Measurements from ENCODE around the gene SLC44A1.
"Not testable (repeated sequence)": the region's sequence is repeated elsewhere in the genome, so short reads cannot be mapped to it uniquely, and the experiment has no call there.

The SLC44A1 gene

GRCh38 chr9:105251133-105251532, 6.7 kb downstream of the SLC44A1 start:
- Mint-ChIP-seq H3K27ac (no peak overlapping the region), H3K4me1 (no peaks in the 10 kb centered on the region), H3K9me3 (no peaks in the 10 kb centered on the region), H3K4me3 (no peak overlapping the region), H3K27me3 (no peaks in the 10 kb centered on the region), H3K36me3 (ENCODE audit: low read depth) (no peaks in the 10 kb centered on the region)
- ATAC-seq (no peak), DNase-seq (no peak)

DNA sequence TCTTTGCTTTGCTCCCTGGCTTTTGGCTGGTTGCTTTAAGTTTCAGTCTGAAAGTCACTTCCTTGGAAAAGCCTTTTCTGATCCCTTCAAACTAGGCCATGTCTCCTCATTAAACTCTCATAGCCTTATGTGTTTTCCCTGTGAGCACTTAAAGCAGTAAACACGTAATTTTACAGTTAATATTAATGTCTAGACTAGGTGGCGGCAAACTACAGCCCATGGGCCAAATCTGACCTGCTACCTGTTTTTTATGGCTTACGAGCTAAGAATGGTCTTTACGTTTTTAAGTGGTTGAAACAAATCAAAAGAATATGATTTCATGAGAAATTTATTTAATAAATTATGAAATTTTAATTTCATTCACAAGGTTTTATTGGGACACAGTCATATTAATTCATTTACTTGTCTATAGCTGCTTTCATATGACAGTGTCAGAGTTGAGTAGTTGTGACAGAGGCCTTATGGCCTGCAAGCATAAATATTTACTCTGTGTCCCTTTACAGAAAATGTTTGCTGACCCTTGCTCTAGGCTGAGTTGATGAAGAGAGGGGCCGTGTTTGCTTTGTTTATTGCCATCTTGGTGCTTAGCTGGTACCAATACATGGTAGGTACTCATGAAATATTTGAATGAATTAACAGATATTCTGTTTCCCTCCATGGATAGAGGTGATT, 7.4 kb downstream of the SLC44A1 start:
- Mint-ChIP-seq H3K36me3 (ENCODE audit: low read depth) (no peaks in the 10 kb centered on the region), H3K4me1 (no peaks in the 10 kb centered on the region), H3K27me3 (no peaks in the 10 kb centered on the region), H3K4me3 (no peak overlapping the region), H3K27ac (no peak overlapping the region), H3K9me3 (no peaks in the 10 kb centered on the region)
- DNase-seq: no peak
- ATAC-seq: no peak

- DNase-seq (no peak), ATAC-seq (no peak)
- Mint-ChIP-seq H3K9me3 (no peaks in the 10 kb centered on the region), H3K27ac (no peak overlapping the region), H3K4me3 (no peak overlapping the region), H3K36me3 (ENCODE audit: low read depth) (no peaks in the 10 kb centered on the region), H3K27me3 (no peaks in the 10 kb centered on the region), H3K4me1 (no peaks in the 10 kb centered on the region)
Observed at GRCh38 chr9:105252405-105252756, 7.9 kb downstream of the SLC44A1 start.

DNA sequence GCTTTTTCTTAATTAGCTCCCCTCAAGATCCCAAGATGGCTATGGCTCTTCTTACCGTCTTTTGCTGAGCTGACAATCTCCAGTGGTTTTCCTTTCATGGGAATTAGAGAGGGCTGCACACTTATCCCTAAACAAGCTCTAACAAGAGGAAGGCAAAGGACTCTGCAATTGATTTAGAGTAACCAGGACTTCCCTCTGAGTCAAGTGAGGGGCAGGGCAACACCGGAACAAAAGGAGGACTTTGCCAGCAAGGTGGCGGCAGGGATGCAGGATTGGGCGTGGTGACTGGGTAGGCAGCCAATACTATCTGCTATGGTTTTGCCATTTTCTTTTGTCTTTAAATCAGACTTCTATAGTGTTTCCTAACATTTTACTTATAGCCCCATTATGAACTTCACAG, 9.8 kb downstream of the SLC44A1 start:
- peaks cover 4% of the 10 kb centered on the region for H3K4me1 Mint-ChIP-seq

GRCh38 chr9:105255421-105255820, 11.0 kb downstream of the SLC44A1 start:
- Mint-ChIP-seq H3K4me3 (no peak overlapping the region), H3K36me3 (ENCODE audit: low read depth) (no peaks in the 10 kb centered on the region), H3K4me1 (peaks cover 13% of the 10 kb centered on the region), H3K27me3 (no peaks in the 10 kb centered on the region), H3K9me3 (no peaks in the 10 kb centered on the region), H3K27ac (no peak overlapping the region)
- no peak for ATAC-seq
- DNase-seq: no peak

More for the DNA sequence above, 9.8 kb downstream of the SLC44A1 start:
- Mint-ChIP-seq H3K9me3 (no peaks in the 10 kb centered on the region), H3K4me3 (no peak overlapping the region), H3K36me3 (ENCODE audit: low read depth) (no peaks in the 10 kb centered on the region), H3K27ac (no peak overlapping the region), H3K27me3 (no peaks in the 10 kb centered on the region)
- ATAC-seq: no peak
- DNase-seq: no peak

- ATAC-seq; H3K9me3 Mint-ChIP-seq; DNase-seq; H3K36me3 Mint-ChIP-seq (ENCODE audit: low read depth); H3K27ac Mint-ChIP-seq; H3K27me3 Mint-ChIP-seq; H3K4me3 Mint-ChIP-seq: not testable (repeated sequence)
- peaks cover 13% of the 10 kb centered on the region for H3K4me1 Mint-ChIP-seq
Observed at GRCh38 chr9:105256569-105256968, 12.1 kb downstream of the SLC44A1 start.

- Mint-ChIP-seq H3K4me1 (peaks cover 13% of the 10 kb centered on the region), H3K9me3 (no peaks in the 10 kb centered on the region), H3K27ac (no peak overlapping the region), H3K4me3 (no peak overlapping the region), H3K27me3 (no peaks in the 10 kb centered on the region), H3K36me3 (ENCODE audit: low read depth) (no peaks in the 10 kb centered on the region)
- DNase-seq: no peak
- no peak for ATAC-seq
Observed at GRCh38 chr9:105257809-105258208, 13.4 kb downstream of the SLC44A1 start.

- Mint-ChIP-seq H3K27ac (no peak overlapping the region), H3K36me3 (ENCODE audit: low read depth) (no peaks in the 10 kb centered on the region), H3K4me3 (no peak overlapping the region), H3K4me1 (peaks cover 13% of the 10 kb centered on the region), H3K9me3 (no peaks in the 10 kb centered on the region), H3K27me3 (no peaks in the 10 kb centered on the region)
- DNase-seq (no peak), ATAC-seq (no peak)
Observed at GRCh38 chr9:105258225-105258737, 13.8 kb downstream of the SLC44A1 start.

- H3K27me3 Mint-ChIP-seq: no peaks in the 10 kb centered on the region
- H3K4me3 Mint-ChIP-seq: no peak overlapping the region
- DNase-seq (no peak), ATAC-seq (no peak)
- no peaks in the 10 kb centered on the region for H3K36me3 Mint-ChIP-seq (ENCODE audit: low read depth)
- no peak overlapping the region for H3K27ac Mint-ChIP-seq
- peaks cover 15% of the 10 kb centered on the region for H3K4me1 Mint-ChIP-seq
- H3K9me3 Mint-ChIP-seq: no peaks in the 10 kb centered on the region
Observed at GRCh38 chr9:105259274-105259673, 14.8 kb downstream of the SLC44A1 start.

GRCh38 chr9:105259731-105260612, 15.5 kb downstream of the SLC44A1 start:
- no peak overlapping the region for H3K4me3 Mint-ChIP-seq
- no peak overlapping the region for H3K27ac Mint-ChIP-seq
- peaks cover under 1% of the 10 kb centered on the region for H3K9me3 Mint-ChIP-seq

GRCh38 chr9:105262497-105262896, 18.0 kb downstream of the SLC44A1 start:
- Mint-ChIP-seq H3K27ac (no peak overlapping the region), H3K4me1 (peaks cover 19% of the 10 kb centered on the region), H3K36me3 (ENCODE audit: low read depth) (no peaks in the 10 kb centered on the region), H3K4me3 (no peak overlapping the region), H3K27me3 (no peaks in the 10 kb centered on the region), H3K9me3 (peaks cover 8% of the 10 kb centered on the region)
- ATAC-seq: no peak
- no peak for DNase-seq

More at GRCh38 chr9:105259731-105260612, 15.5 kb downstream of the SLC44A1 start:
- DNase-seq: no peak
- ATAC-seq: no peak
- H3K27me3 Mint-ChIP-seq: no peaks in the 10 kb centered on the region
- peaks cover 19% of the 10 kb centered on the region for H3K4me1 Mint-ChIP-seq
- H3K36me3 Mint-ChIP-seq (ENCODE audit: low read depth): no peaks in the 10 kb centered on the region

DNA sequence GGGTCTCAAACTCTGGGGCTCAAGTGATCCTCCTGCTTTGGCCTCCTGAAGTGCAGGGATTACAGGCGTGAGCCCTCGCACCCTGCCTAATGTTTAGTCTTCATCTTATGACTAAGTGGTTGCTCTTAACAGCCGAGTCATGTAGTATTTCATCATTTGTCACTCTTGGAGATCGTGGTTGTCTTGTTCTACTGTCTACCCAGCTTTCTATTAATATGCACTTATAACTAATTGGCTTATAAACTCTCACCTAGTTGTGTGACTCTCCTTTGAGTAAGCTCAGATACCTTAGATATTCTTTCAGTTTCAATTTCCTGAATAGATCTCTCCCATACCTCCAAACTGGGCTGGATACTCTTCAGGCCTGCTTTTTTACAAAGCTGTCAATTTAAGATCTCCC, 19.9 kb downstream of the SLC44A1 start:
- no peak for DNase-seq
- H3K27ac Mint-ChIP-seq: no peak overlapping the region
- no peak overlapping the region for H3K4me3 Mint-ChIP-seq
- H3K9me3 Mint-ChIP-seq: peaks cover 8% of the 10 kb centered on the region
- no peaks in the 10 kb centered on the region for H3K27me3 Mint-ChIP-seq
- peak; percentile 33 for ATAC-seq
- H3K4me1 Mint-ChIP-seq: peaks cover 14% of the 10 kb centered on the region
- H3K36me3 Mint-ChIP-seq (ENCODE audit: low read depth): no peaks in the 10 kb centered on the region

DNA sequence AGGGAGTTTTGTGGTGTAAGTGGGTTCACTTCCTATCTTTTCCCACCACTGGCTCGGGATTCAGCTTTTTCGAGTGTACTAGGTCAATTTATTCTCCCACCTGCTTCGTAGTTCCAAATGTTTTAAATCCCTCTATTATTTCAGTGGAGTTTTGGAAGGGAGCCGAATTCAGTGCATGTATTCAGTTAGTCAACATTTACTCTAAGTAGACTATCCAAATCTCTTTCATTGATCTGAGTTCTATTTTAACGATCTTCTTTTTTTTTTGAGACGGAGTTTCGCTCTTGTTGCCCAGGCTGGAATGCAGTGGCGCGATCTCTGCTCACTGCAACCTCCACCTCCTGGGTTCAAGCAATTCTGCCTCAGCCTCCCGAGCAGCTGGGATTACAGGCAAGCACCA, 23.8 kb downstream of the SLC44A1 start:
- not testable (repeated sequence) for H3K4me1 Mint-ChIP-seq; H3K36me3 Mint-ChIP-seq (ENCODE audit: low read depth); H3K4me3 Mint-ChIP-seq; ATAC-seq; H3K27ac Mint-ChIP-seq; H3K27me3 Mint-ChIP-seq; DNase-seq; H3K9me3 Mint-ChIP-seq

- DNase-seq (no peak), ATAC-seq (no peak)
- H3K9me3 Mint-ChIP-seq: peaks cover 8% of the 10 kb centered on the region
- H3K27me3 Mint-ChIP-seq: no peaks in the 10 kb centered on the region
- no peak overlapping the region for H3K4me3 Mint-ChIP-seq
- no peak overlapping the region for H3K27ac Mint-ChIP-seq
- no peaks in the 10 kb centered on the region for H3K36me3 Mint-ChIP-seq (ENCODE audit: low read depth)
- peaks cover 1% of the 10 kb centered on the region for H3K4me1 Mint-ChIP-seq
Observed at GRCh38 chr9:105269593-105269992, 25.1 kb downstream of the SLC44A1 start.

DNA sequence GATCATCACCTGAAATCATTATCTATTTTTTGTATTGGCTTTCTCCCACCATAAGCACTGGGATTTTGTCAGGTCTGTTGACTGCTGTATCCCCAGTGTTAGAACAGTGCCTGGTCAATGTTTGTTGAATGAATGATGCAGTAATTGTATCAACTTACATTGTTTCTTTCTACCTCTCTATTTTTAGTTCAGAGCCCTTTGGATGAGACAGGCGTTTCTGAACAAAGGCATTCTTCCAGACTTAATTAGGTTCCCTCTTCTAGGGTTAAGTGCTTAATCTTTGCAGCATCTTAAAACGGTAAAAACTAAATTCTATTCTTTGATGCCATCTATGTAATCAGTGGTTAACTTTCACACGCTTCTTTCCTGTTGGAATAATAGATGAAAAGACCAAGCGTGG, 26.3 kb downstream of the SLC44A1 start:
- no peak overlapping the region for H3K27ac Mint-ChIP-seq
- no peaks in the 10 kb centered on the region for H3K36me3 Mint-ChIP-seq (ENCODE audit: low read depth)
- H3K9me3 Mint-ChIP-seq: peaks cover 4% of the 10 kb centered on the region
- no peaks in the 10 kb centered on the region for H3K4me1 Mint-ChIP-seq
- H3K4me3 Mint-ChIP-seq: no peak overlapping the region
- ATAC-seq (no peak), DNase-seq (no peak)
- no peaks in the 10 kb centered on the region for H3K27me3 Mint-ChIP-seq
